IMR-90 (cell line): ENCODE results near the gene IGFBP7.

Experiments
- BHLHE40 ChIP-seq: fragments of 150-350 bp; IDR thresholded peaks from 2 replicates; pipeline ENCODE4 v1.6.1; 2016; ENCODE audit warnings: mild to moderate bottlenecking, low read depth, low read length
- CEBPB ChIP-seq: IDR thresholded peaks from 2 replicates; pipeline ENCODE4 v1.6.1; 2012; ENCODE audit warnings: low read depth, low read length, improper control_type of control experiment
- FOS ChIP-seq: fragments of 150-350 bp; IDR thresholded peaks from 2 replicates; pipeline ENCODE4 v1.6.1; 2016; ENCODE audit warnings: low read depth, low read length
- MAFK ChIP-seq: IDR thresholded peaks from 2 replicates; pipeline ENCODE4 v1.6.1; 2012; ENCODE audit warnings: low read depth, low read length, improper control_type of control experiment
- MXI1 ChIP-seq: IDR thresholded peaks from 2 replicates; pipeline ENCODE4 v1.6.1; 2012; ENCODE audit warnings: low read depth, mild to moderate bottlenecking, low read length, moderate library complexity, borderline replicate concordance
- POLR2A ChIP-seq: IDR thresholded peaks from 2 replicates; pipeline ENCODE4 v1.6.1; 2012; ENCODE audit warnings: mild to moderate bottlenecking, low read depth, low read length
- RCOR1 ChIP-seq: IDR thresholded peaks from 2 replicates; pipeline ENCODE4 v1.6.1; 2012; ENCODE audit warnings: mild to moderate bottlenecking, low read length, improper control_type of control experiment; ENCODE audit not compliant: insufficient replicate concordance
- RFX5 ChIP-seq: IDR thresholded peaks from 2 replicates; pipeline ENCODE4 v1.8.0; 2012; ENCODE audit warnings: low read depth, mild to moderate bottlenecking, low read length, moderate library complexity
- SMC3 ChIP-seq: fragments of 150-350 bp; IDR thresholded peaks from 2 replicates; pipeline ENCODE4 v1.6.1; 2016; ENCODE audit warnings: low read depth, mild to moderate bottlenecking, antibody characterized with exemption, low read length, moderate library complexity
- USF2 ChIP-seq: fragments of 150-350 bp; IDR thresholded peaks from 2 replicates; pipeline ENCODE4 v1.6.1; 2017; ENCODE audit warnings: mild to moderate bottlenecking, antibody characterized with exemption, low read length, low read depth
- TF ChIP-seq, protein P1 (sequence below): conservative IDR thresholded peaks from 2 replicates; pipeline ENCODE4 v1.5.1; 2012; ENCODE audit warnings: mild to moderate bottlenecking, low read depth, low read length, improper control_type of control experiment

DNA sequence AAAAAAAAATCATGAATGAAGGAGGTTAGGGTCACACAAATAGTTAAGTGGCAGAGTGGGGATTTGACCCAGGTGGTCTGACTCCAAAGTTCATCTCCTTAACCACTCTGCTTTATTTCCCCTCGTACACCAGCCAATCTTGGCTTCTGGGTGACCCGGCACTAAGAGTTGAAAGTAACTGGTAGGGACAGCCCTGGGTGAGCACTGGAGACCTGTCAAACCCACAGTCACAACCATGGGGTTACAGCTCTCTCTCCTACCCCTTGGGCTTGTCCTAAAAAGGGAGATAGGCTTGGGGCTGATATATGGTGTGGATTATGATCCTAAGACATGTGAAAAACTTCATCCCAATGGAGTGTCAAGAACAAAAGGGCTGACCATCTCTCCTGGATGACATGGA, 12.5 kb downstream of the IGFBP7 start:
- TF ChIP-seq, protein P1, sequence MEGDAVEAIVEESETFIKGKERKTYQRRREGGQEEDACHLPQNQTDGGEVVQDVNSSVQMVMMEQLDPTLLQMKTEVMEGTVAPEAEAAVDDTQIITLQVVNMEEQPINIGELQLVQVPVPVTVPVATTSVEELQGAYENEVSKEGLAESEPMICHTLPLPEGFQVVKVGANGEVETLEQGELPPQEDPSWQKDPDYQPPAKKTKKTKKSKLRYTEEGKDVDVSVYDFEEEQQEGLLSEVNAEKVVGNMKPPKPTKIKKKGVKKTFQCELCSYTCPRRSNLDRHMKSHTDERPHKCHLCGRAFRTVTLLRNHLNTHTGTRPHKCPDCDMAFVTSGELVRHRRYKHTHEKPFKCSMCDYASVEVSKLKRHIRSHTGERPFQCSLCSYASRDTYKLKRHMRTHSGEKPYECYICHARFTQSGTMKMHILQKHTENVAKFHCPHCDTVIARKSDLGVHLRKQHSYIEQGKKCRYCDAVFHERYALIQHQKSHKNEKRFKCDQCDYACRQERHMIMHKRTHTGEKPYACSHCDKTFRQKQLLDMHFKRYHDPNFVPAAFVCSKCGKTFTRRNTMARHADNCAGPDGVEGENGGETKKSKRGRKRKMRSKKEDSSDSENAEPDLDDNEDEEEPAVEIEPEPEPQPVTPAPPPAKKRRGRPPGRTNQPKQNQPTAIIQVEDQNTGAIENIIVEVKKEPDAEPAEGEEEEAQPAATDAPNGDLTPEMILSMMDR: no peak
- TF ChIP-seq FOS: no peak
- no peak for TF ChIP-seq POLR2A
- no peak for TF ChIP-seq RCOR1
- TF ChIP-seq USF2: no peak
- no peak for TF ChIP-seq MXI1
- TF ChIP-seq BHLHE40: no peak
- TF ChIP-seq MAFK: no peak
- TF ChIP-seq SMC3: no peak
- TF ChIP-seq CEBPB: no peak
- TF ChIP-seq RFX5: no peak
